GM21367 (cell line): ENCODE measurements around the gene MYO3B.

Source experiments
- ATAC-seq: cut with Tn5 transposase; IDR thresholded peaks from one replicate; pipeline ENCODE4 v1.9.1; 2021; ENCODE audit not compliant: unreplicated experiment

Gene MYO3B

DNA sequence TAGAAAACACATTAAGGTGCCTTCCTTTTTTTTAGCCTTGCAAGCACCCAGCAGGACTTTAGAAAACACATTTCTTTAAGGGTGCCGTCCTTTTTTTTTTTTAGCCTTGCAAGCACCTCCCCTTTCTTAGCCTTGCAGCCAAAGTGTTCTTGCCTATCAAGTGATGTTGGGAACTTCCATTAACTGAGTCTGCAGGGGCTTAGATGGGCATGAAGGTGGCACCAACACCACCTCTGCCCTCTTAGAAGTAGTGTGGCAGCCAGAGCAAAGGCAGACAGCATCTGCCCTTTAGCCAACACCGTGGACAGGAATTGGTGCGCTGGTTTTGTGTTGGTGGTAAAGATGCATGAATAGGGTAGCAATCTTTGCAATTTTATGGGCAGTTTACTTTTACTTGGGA is 325.6 kb downstream of the MYO3B start:
- no peak for ATAC-seq

- ATAC-seq, result no peak
Observed at GRCh38 chr2:170503971-170504809, 326.2 kb downstream of the MYO3B start.

- ATAC-seq, result no peak
Observed at GRCh38 chr2:170504810-170505145, 326.8 kb downstream of the MYO3B start.

GRCh38 chr2:170505631-170506275 is 327.8 kb downstream of the MYO3B start:
- no peak for ATAC-seq

DNA sequence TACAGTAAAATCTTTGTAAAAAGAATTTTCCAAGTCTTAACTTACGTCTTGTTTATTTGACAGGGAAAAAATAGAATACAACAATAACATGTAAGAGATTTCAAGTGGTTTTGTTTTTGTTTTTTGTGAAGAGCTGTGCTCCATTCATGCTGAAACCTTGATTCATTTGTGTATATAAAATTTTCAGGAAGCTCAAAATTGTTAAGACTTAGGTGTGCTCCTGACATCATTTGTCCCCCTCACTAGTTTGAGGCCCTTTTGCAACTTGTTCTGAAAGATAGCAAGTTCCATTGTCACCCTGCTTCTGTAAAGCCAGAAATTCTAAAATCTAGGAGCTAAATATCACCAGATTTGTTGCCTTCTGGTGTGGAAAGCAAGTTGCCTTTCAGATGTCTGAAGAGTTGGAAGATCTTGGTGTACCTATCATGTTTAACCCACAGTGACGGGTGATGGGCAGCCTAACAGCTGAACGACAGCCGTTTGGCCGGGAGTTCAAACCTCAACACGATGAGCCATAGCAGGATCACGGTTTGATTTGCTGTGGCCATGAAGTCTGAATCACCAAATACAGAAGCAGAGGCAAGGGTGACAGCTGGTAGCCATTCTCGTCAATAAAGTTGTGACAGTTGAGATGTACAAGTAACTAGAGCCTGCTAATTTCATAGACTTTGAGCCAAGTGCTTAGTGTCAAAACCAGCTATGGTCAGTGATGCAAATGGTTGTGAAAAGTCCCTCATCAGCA is 331.7 kb downstream of the MYO3B start:
- no peak for ATAC-seq

DNA sequence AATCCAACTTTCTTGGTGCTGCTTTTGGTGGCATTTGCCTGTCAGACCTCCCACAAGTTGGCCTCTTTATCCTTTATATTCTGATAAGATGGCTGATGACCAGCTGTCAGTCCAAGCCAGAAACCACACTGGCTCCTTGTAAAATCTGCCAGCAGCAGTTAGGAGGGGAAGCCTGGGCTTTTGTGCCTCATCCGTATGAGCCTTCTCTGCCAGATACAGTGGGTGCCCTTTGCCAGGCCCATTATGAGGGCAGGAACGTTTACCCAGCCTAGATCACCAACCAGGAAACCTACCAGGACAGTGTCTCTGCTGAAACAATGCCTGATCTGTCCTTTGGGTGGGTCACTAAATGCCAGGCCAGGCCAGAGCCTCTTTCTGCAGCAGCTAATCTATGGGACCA is 334.3 kb downstream of the MYO3B start:
- no peak for ATAC-seq

GRCh38 chr2:170514140-170514539 is 336.2 kb downstream of the MYO3B start:
- no peak for ATAC-seq

GRCh38 chr2:170517538-170517937 is 339.6 kb downstream of the MYO3B start:
- no peak for ATAC-seq

DNA sequence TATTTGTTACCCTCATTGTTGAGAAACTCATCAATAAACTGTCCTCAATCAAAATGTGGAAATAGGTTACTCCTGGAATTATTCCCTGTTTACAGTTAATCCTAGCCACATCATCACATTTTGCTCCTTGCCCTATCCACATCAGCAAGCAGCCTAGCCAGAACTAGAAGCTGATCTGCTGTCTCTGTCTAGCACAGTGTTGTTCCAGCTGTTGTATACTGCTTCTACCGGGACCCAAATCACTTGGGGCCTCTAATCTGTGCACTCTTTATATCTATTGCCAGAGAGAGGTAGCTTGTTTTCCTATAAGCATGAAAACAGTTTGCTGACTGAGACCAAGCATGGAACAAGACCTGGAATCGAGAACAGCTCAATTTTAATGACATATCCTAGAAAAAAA is 341.0 kb downstream of the MYO3B start:
- ATAC-seq, result no peak

DNA sequence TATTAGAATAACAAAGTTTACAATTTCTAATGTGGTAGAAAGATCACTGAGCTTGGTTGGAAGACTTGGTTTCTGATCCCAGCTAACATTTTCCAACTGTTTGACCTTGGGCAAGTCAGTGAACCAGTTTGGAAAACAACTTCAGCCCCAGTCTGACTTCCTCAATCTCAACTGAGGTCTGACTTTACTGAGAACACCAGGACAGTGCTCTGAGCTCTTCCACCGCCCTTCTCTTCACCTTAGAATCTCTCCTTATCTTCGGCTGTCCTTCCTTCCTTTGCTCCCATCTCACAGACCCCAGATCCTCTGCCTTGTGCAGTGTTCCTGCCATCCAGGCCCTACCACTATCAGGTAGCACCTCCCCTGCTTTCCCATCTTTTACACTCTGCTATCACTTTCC is 343.4 kb downstream of the MYO3B start:
- ATAC-seq, result no peak

GRCh38 chr2:170523506-170523905 is 345.6 kb downstream of the MYO3B start:
- no peak for ATAC-seq

- ATAC-seq, result peak; percentile 75
Observed at GRCh38 chr2:170524828-170525565, 347.1 kb downstream of the MYO3B start.

GRCh38 chr2:170525566-170525900 is 347.6 kb downstream of the MYO3B start:
- ATAC-seq, result no peak

GRCh38 chr2:170530284-170530745 is 352.4 kb downstream of the MYO3B start:
- no peak for ATAC-seq

DNA sequence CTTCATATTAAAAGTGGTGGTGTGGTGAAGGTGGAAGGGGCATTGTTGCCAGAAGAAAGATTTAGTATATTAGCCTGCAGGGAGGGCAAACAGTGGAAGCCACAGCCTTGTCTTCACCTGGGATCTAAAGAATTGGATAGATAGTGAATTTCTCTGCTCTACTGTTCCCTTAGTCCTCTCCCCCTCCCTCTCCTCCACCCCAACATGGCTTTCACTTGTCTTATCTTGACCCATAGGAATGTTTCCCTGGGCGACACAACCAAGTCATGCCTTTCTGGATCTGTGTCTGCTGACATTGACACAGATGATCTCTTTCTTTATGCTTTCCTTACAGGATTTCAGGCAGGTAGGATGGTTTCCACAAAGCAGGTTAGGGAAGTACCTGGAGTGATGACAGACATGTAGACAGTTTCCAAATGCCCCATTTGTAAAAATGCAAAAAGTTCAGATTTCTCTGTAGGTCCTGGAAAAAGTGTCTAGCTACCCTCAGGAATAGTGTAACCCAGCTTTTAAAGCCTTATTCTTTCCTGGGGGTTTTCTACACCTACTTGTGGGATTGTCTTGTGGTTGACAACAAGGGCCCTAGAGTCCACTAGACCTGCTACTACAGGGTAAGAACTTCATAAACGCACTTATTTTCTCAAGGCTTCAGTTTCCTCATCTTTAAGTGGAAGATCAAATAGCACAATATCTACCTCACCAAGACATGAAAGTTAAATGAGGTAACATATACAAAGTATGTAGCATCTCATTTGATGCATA is 353.0 kb downstream of the MYO3B start:
- ATAC-seq, result no peak

DNA sequence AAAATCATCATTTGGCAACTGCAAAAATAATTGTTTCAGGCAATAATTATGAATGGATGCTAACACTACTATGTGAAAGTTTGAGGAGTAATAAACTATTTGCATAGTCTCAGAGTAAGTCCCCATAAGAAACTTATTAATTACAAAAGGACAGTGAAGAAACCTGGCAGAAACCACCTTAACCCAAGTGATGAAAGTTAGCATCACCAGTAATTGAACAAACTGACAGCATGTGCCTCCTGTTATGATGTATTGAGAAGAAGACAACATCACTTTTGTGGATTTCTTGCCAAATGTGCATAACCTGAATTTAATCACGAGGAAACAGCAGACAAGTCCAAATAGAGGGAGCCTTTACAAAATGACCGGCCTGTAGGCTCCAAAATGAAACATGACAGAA is 353.9 kb downstream of the MYO3B start:
- no peak for ATAC-seq

GRCh38 chr2:170533156-170533555 is 355.2 kb downstream of the MYO3B start:
- no peak for ATAC-seq

DNA sequence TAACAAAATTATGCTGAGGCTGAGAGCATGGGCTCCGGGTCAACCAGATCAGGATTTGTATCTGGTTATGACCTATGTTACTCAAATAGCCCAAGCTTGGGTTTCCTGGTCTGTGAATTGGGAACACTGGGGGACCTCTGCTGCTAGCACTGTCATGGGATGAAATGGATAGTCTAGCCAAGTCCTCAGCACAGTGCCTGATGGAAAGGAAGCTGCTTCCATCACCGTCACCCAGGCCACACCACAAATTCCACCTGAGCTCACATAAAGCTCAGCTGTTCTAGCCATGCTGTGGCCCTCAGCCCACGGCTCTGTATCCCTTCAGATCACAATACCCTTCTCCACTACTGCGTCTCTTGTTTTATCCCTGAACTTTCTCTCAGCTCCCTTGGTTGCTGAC is 357.6 kb downstream of the MYO3B start:
- ATAC-seq, result no peak

- ATAC-seq, result no peak
Observed at GRCh38 chr2:170544817-170545216, 366.9 kb downstream of the MYO3B start.

- no peak for ATAC-seq
Observed at GRCh38 chr2:170548304-170548703, 370.4 kb downstream of the MYO3B start.

DNA sequence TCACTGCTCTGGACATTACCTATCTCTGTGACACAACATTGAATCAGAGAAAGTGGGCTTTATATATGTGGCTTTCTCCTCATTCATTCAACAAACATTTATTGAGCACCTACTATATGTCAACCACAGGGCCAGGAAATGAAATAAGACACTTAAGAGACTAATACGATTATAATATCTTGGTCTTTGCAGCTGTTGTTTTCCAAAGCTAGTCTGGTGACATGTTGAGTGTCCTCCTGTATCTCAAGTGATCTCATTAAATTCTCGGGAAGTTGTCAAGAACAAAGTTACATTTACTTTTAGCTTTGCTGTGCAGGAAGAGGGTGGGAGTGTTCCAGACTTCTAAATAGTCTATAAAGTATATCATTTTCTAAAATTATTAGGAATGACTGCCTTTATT is 372.6 kb downstream of the MYO3B start:
- no peak for ATAC-seq
